ENCODE measurements around the gene LCP2. TPM values are rescaled to one million over a fixed set of nuclear protein-coding genes. Genes with fewer than 3 reads are reported as not detected.

Gene LCP2
- total and polyA plus RNA-seq, 2 of the 4 experiments (the other 2 are of a cell fraction): not detected

DNA sequence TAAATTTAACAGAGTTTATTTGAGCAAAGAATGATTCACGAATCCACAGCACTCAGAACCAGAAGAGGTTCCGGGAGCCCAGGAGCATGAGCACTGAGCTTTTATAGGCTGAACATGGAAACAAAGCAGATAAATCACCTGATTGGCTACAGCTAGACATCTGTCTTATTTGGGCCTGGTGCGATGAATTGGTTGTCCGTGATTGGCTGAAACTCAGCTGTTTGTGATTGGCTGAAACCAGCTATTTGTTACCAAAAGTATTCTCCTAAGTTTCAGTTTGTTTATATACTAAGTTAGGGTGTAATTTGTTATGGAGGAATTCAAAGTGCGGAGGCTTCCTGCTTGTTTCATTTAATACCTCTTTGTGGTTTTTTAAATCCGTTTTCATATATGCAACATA, 15.8 kb upstream of the LCP2 start:
- TF ChIP-seq MAZ (IDR thresholded peaks at IDR 0.05; ENCODE audit: borderline replicate concordance, low read depth, low read length): no peak
- TF ChIP-seq MAFK (IDR thresholded peaks at IDR 0.05; ENCODE audit: low read depth, low read length): no peak
- TF ChIP-seq FOS (IDR thresholded peaks at IDR 0.05; ENCODE audit: low read depth, low read length): no peak
- no peak for TF ChIP-seq MXI1 (IDR thresholded peaks at IDR 0.05; ENCODE audit: borderline replicate concordance, low read depth, low read length)
- TF ChIP-seq BHLHE40 (IDR thresholded peaks at IDR 0.05; ENCODE audit: low read depth, low read length): no peak
- TF ChIP-seq CEBPB (IDR thresholded peaks at IDR 0.05; ENCODE audit: low read depth, low read length): no peak
- TF ChIP-seq, protein P1, sequence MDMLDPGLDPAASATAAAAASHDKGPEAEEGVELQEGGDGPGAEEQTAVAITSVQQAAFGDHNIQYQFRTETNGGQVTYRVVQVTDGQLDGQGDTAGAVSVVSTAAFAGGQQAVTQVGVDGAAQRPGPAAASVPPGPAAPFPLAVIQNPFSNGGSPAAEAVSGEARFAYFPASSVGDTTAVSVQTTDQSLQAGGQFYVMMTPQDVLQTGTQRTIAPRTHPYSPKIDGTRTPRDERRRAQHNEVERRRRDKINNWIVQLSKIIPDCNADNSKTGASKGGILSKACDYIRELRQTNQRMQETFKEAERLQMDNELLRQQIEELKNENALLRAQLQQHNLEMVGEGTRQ (IDR thresholded peaks at IDR 0.05; ENCODE audit: low read depth, low read length): no peak
- TF ChIP-seq POLR2A (IDR thresholded peaks at IDR 0.05; ENCODE audit: low read depth, low read length): no peak
- no peak for TF ChIP-seq NFE2L2 (IDR thresholded peaks at IDR 0.05; ENCODE audit: low read depth, low read length)
- no peak overlapping the region for H2BK120ac ChIP-seq (ENCODE audit: low read depth, low read length)
- H3K18ac ChIP-seq (ENCODE audit: low read depth, low read length): no peak overlapping the region
- in situ Hi-C loops (cut with MboI; ENCODE audit: low sequenced_read_pairs) (no loop called here), dilution Hi-C loops (cut with HindIII; ENCODE audit: low sequenced_read_pairs, unreplicated experiment) (no loop called here), intact Hi-C loops (cut with micrococcal nuclease) (no loop called here)
- H3K23ac ChIP-seq (ENCODE audit: low read depth, low read length): no peak overlapping the region
- H4K5ac ChIP-seq (ENCODE audit: low read depth, low read length): no peak overlapping the region
- POLR2A ChIA-PET (ENCODE audit: unreplicated experiment): no interaction called here
- CTCF ChIA-PET: no interaction called here
- no peak overlapping the region for H2BK15ac ChIP-seq (ENCODE audit: low read depth, low read length)
- no peak overlapping the region for H3K14ac ChIP-seq (replicated peaks; ENCODE audit: low read depth, low read length)
- BruUV-seq (replicated peaks): no TSS peak
- no peak overlapping the region for H3K56ac ChIP-seq (ENCODE audit: extremely low read depth, insufficient read depth, low read length)
- ATAC-seq (ENCODE audit: low read depth) (no peak), DNase-seq (no peak)
- H4K8ac ChIP-seq (ENCODE audit: low read depth in 2 of 2, low read length in 2 of 2): no peak overlapping the region
- H3K36me3 ChIP-seq (ENCODE audit: control insufficient read depth, insufficient read depth, low read length): no peaks in the 10 kb centered on the region
- no peak overlapping the region for H3K4ac ChIP-seq (ENCODE audit: low read depth, low read length)
- no peak overlapping the region for H2BK5ac ChIP-seq (ENCODE audit: low read depth, low read length, poor library complexity, severe bottlenecking)
- WGBS, 2 experiments (ENCODE audit: extremely low coverage in 2 of 2, insufficient read length in 1 of 2): 100% methylated on average over 1 of the region's 6 CpGs; no CpG with 5 or more reads in 1 of the 2 experiments
- no peak overlapping the region for H3K9ac ChIP-seq (ENCODE audit: low read depth, low read length)
- no peak overlapping the region for H2AK9ac ChIP-seq (replicated peaks; ENCODE audit: low read depth, low read length, poor library complexity)
- no peaks in the 10 kb centered on the region for H3K9me3 ChIP-seq (ENCODE audit: control insufficient read depth, insufficient read depth, low read length)
- H2BK20ac ChIP-seq (ENCODE audit: low read depth, low read length): no peak overlapping the region
- no peaks in the 10 kb centered on the region for H3K4me1 ChIP-seq (ENCODE audit: control insufficient read depth, insufficient read depth, low read length)
- no peak overlapping the region for H2AK5ac ChIP-seq (ENCODE audit: low read depth, low read length)
- no peaks in the 10 kb centered on the region for H4K20me1 ChIP-seq (ENCODE audit: insufficient read depth, low read length)
- no peak overlapping the region for H3K4me2 ChIP-seq (ENCODE audit: low read depth, low read length)
- no peaks in the 10 kb centered on the region for H3K9me1 ChIP-seq (ENCODE audit: insufficient read depth, low read length)
- H3K4me3 ChIP-seq (ENCODE audit: insufficient read depth, low read depth, low read length): no peak overlapping the region
- H2AFZ ChIP-seq (replicated peaks; ENCODE audit: low read length, poor library complexity): no peak overlapping the region
- no peaks in the 10 kb centered on the region for H3K79me1 ChIP-seq (ENCODE audit: low read depth in 1 of 2, low read length in 2 of 2)
- H3K27me3 ChIP-seq (ENCODE audit: control insufficient read depth, insufficient read depth, low read length): no peaks in the 10 kb centered on the region
- H4K91ac ChIP-seq (ENCODE audit: insufficient read depth, low read depth, low read length): no peak overlapping the region
- no peak overlapping the region for H3K27ac ChIP-seq (ENCODE audit: insufficient read depth, low read length)
